HUDEP-2 (cell line): ENCODE data around the gene JAK3.
"Not testable (repeated sequence)": the region's sequence is repeated elsewhere in the genome, so short reads cannot be mapped to it uniquely, and the experiment has no call there.

Source experiments
- DNase-seq, 76 experiments: peaks; one replicate each; lab custom pipeline; 2025; ENCODE audit not compliant: unreplicated experiment in 76 of 76; lab: John Stamatoyannopoulos, UW

JAK3 gene

DNA sequence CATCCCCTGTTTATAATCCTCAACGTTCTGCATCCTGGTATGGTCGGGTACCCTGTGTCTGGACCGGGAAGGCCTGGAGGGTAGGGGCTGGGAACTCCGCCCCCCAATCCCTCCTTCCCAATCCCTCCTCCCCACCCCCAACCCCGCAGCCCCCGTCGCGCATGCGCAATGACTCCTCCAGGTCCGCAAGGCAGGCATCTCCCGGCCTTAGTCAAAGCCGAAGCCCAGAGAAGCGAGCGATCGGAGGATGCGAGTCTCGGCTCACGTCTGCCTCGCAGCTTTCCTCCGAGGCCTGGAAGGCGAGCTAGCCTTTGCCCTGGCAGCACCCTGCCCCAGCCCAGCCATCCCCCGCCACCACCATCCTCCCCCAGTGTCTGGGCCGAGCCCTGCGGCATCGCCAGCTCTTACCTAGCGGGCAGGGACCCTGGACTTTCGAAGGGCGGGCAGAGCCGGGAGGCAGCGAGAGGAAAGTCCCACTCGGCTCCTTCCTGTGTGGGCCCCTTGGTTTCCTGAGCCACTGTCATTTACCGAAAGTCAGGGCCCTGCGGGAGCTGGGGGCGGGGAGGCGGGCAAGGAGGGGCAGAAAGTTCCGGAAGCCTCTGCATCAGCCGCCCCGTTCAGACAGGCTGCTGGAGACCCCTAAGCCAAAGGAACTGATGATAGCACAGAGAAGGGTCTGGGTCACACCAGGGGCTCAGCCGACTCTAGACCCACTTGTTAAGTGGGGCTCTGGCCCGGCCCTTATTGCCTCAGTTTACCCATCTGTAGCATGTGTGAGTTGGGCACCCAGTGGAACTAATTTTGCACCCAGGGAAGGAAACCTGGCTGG is at the start of gene JAK3:
TSS of gene JAK3 (minus strand) at position 445 of the 829 bp plus-strand sequence. CDS start 3,565 bp downstream, outside the sequence.
- no peak for DNase-seq

- no peak for DNase-seq
Observed at GRCh38 chr19:17893766-17894165, 46.0 kb upstream of the JAK3 start.

- DNase-seq, result peak in 23 of 76 experiments; percentile 7 to 38 (median 19)
Observed at GRCh38 chr19:17889609-17890214, 41.9 kb upstream of the JAK3 start.

- DNase-seq, result no peak
Observed at GRCh38 chr19:17888260-17888659, 40.5 kb upstream of the JAK3 start.

- not testable (repeated sequence) for DNase-seq
Observed at GRCh38 chr19:17887221-17887620, 39.4 kb upstream of the JAK3 start.

GRCh38 chr19:17886515-17886914 is 38.7 kb upstream of the JAK3 start:
- no peak for DNase-seq

DNA sequence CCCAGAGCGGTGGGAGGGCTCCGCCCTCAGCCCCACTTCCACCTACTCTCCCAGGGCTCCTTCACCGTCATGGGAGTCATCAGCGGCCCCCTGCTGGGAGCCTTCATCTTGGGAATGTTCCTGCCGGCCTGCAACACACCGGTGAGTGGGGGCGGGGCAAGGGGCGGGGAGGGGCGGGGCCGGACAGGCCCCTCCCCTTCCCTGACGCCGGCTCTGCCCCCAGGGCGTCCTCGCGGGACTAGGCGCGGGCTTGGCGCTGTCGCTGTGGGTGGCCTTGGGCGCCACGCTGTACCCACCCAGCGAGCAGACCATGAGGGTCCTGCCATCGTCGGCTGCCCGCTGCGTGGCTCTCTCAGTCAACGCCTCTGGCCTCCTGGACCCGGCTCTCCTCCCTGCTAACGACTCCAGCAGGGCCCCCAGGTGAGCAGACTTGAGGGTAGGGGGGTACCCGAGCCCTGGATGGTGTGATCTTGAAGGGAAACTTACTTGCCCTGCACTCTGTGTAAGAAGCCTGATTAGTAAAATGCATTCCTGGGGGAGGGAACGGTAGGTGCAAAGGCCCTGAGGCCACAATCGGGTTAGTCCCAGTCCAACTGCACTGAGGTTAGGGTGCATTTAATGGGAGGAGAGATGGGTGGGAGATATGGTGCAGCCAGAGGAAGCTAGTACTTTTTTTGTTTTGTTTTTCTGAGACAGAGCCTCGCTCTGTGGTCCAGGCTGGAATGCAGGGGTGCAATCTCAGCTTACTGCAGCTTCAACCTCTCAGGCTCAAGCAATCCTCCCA is 36.0 kb upstream of the JAK3 start:
- no peak for DNase-seq

DNA sequence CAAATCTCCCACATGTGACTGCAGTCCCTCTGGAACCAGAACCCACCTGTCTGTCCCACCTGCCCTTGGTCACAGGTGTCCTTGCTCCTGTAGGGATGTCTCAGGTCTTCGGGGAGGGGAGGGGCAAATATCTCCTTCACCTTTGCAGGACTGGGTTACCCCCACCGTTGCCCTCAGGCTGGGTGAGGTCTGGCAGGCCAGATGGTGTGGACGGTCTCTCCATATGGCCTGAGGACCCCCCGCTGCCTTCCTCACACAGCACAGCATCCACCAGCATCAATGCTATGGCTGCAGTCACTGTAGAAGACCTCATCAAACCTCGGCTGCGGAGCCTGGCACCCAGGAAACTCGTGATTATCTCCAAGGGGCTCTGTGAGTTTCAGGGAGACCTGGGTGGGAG is 33.9 kb upstream of the JAK3 start:
- no peak for DNase-seq

DNA sequence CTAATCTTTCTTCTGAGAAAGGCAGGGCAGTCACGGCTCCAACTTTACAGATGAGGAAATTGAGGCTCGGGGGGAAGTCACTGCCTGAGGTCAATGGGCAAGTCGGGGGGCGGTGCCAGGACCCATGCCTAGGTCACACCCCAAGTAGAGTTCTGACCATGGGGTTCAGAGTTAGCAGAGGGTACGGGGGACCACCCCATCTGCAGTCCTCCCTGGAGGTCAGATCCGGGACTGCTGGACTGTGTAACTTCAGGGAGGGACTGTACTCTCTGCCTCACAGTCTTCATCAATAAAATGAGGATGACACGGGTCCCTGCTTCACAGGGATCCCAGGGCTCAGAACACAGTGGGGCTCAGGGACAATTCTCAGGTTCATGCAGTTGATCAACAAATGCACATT is 31.7 kb upstream of the JAK3 start:
- DNase-seq, result no peak

- no peak for DNase-seq
Observed at GRCh38 chr19:17877696-17878095, 29.9 kb upstream of the JAK3 start.

- no peak for DNase-seq
Observed at GRCh38 chr19:17874758-17875135, 27.0 kb upstream of the JAK3 start.

DNA sequence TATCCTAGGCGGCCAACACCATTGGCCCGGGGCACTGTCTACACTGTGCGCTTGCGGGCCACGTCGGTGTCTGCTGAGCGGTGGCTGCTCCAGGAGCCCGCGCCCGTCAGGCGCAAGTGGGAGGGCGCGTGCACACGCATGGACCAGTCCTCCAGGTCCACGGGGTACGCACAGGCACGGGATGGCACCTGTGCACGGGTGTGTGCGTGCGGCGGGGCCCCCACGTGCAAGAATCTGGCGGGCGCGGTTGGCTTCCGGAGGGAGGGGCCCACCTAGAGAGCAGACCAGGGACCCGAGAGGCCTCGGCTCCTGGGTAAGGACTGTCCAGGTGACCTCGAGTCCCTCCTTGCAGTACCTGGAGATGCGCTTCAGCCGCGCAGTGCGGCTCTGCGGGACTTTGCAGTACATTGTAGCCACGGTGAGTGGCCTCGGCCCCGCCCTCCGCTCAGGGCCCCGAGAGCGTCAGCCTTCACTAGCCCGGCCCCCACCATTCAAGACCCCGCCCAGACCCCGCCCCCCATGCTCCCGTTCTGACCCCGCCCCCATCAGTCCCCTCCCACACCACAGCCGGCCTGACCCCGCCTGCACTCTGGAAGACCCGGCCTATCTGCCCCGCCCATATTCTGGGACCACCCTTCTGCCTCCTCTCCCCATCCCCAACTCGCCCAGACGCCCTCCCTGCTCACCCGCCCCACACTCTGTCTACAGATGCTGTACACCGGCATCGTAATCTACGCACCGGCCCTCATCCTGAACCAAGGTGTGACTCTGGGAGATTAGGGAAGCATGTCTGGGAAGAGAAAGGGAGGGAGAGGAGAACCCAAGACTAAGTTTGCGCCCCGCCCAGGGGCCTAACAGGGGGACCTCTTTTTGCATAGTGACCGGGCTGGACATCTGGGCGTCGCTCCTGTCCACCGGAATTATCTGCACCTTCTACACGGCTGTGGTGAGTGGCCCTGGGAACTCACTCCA is 26.3 kb upstream of the JAK3 start:
- peak in 50 of 76 experiments; percentile 14 to 86 (median 62) for DNase-seq

DNA sequence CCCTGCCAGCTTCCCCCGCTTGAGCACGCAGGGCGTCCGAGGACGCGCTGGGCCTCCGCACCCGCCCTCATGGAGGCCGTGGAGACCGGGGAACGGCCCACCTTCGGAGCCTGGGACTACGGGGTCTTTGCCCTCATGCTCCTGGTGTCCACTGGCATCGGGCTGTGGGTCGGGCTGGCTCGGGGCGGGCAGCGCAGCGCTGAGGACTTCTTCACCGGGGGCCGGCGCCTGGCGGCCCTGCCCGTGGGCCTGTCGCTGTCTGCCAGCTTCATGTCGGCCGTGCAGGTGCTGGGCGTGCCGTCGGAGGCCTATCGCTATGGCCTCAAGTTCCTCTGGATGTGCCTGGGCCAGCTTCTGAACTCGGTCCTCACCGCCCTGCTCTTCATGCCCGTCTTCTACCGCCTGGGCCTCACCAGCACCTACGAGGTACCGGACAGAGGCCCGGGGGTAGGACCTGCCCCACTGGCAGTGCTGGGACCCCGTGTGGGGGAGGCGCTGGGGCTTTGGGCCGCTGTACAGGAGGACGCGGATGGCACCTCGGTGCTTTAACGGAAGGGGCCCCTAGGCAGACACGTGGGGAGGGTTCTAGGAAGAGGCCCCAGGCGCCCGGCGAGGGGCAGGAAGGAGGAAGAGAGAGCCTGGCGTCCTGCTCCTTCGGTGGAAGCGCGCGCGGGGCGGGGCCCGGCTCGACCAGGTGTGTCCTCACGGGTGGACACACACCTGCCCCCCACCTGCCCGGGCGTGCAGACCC is 24.6 kb upstream of the JAK3 start:
- DNase-seq, result no peak

DNA sequence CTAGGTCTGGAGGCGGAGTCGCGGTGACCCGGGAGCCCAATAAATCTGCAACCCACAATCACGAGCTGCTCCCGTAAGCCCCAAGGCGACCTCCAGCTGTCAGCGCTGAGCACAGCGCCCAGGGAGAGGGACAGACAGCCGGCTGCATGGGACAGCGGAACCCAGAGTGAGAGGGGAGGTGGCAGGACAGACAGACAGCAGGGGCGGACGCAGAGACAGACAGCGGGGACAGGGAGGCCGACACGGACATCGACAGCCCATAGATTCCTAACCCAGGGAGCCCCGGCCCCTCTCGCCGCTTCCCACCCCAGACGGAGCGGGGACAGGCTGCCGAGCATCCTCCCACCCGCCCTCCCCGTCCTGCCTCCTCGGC is 24.1 kb upstream of the JAK3 start, which contains the start of gene SLC5A5:
TSS of gene SLC5A5 (plus strand) at position 68 of the 373 bp plus-strand sequence. CDS start 375 bp downstream, outside the sequence.
- DNase-seq, result no peak

DNA sequence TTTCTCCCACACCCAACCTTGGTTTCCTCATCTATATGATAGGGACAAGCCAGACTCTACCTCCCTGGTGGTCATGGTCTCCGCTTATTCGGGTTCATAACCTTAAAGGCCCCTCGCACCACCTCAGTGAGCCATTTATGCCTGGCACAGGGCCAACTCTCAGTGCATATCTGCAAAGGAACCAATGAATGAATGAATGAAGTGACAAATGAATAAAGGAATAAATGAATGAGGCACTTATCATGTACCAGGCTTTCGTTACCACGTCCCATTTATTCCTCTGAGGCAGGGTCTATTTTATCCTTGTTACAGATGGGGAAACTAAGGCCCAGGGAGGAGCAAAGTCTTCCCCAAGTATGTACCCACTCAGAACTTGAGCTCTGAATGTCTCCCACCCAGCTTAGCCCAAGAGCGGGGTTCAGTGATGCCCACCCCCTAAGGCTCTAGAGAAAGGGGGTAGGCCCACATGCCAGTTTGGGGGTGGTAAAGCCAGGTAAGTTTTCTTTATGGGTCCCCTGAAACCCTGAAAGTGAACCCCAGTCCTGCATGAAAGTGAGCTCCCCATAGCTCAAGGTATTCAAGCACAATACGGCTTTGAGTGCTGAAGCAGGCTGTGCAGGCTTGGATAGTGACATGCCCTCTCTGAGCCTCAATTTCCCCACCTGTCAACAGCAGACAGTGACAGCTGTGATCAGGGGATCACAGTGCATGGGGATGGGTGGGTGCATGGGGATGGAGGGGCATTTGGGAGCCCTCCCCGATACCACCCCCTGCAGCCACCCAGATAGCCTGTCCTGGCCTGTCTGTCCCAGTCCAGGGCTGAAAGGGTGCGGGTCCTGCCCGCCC is 23.5 kb upstream of the JAK3 start:
- DNase-seq, result no peak

- DNase-seq, result no peak
Observed at GRCh38 chr19:17869114-17869608, 21.4 kb upstream of the JAK3 start.

DNA sequence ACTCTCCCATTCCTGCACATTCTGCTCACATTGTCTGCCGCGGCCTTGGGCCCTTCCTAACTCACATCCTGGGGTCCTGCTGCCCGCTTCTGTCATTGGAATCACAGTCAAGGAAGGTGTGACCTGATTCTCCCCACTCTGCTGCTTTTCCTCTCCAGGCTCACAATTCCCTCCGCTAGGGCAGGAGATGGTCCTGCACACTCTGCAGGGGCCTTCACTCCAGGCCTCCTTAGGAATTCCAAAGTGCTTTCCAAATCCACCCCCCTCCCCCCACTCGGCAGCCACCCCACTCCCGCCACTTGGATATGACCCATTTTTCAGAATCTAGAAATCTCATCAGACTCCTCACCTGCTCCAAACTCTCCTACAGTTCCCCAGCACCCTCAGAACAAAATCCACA is 20.9 kb upstream of the JAK3 start:
- DNase-seq, result no peak

GRCh38 chr19:17866964-17867486 is 19.2 kb upstream of the JAK3 start:
- DNase-seq, result no peak
